Body of pancreas (tissue), 4 donors: ENCODE data around the gene RBM20.

Experiments
- POLR2A ChIP-seq, 3 donors: fragments of 450-650 bp; IDR thresholded peaks; one replicate each; pipeline ENCODE4 v1.6.1; 2016; ENCODE audit warnings: antibody characterized with exemption in 3 of 3, mild to moderate bottlenecking in 2 of 3
- TF ChIP-seq, protein P1 (sequence below), 7 experiments: fragments of 450-650 bp in 4 of 7; fragments of 200-600 bp in 3 of 7; sonication (generic) in 3 of 7; IDR thresholded peaks; one replicate each; pipeline ENCODE4 v1.5.1; 2016 to 2019; ENCODE audit warnings: antibody characterized with exemption in 7 of 7

DNA sequence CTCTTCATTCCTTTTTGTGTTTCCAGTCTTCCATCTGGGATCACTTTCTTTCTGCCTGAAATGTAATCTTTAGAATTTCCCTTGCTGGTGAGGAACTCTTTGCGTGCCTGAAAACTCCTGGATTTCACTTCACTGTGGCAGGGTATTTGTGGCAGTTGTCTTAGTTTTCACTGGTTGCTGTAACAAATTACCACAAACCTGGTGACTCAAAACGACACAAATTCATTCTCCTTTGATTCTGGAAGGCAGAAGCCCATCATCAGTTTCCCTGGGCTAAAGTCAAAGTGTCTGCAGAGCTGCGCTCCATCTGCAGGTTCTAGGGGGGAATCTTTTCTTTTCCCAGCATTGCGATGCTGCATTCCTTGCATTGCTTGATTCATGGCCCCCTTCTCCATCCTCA, 109.3 kb downstream of the RBM20 start:
- TF ChIP-seq, protein P1, sequence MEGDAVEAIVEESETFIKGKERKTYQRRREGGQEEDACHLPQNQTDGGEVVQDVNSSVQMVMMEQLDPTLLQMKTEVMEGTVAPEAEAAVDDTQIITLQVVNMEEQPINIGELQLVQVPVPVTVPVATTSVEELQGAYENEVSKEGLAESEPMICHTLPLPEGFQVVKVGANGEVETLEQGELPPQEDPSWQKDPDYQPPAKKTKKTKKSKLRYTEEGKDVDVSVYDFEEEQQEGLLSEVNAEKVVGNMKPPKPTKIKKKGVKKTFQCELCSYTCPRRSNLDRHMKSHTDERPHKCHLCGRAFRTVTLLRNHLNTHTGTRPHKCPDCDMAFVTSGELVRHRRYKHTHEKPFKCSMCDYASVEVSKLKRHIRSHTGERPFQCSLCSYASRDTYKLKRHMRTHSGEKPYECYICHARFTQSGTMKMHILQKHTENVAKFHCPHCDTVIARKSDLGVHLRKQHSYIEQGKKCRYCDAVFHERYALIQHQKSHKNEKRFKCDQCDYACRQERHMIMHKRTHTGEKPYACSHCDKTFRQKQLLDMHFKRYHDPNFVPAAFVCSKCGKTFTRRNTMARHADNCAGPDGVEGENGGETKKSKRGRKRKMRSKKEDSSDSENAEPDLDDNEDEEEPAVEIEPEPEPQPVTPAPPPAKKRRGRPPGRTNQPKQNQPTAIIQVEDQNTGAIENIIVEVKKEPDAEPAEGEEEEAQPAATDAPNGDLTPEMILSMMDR (IDR thresholded peaks at IDR 0.05), result no peak
- no peak for TF ChIP-seq POLR2A (IDR thresholded peaks at IDR 0.05)
